ENCODE results near the gene UNCX. TPM values are rescaled to one million over a fixed set of nuclear protein-coding genes. Genes with fewer than 3 reads are reported as not detected.

The UNCX gene
- total and polyA plus RNA-seq, 2 of the 4 experiments (the other 2 are of a cell fraction), result not detected

DNA sequence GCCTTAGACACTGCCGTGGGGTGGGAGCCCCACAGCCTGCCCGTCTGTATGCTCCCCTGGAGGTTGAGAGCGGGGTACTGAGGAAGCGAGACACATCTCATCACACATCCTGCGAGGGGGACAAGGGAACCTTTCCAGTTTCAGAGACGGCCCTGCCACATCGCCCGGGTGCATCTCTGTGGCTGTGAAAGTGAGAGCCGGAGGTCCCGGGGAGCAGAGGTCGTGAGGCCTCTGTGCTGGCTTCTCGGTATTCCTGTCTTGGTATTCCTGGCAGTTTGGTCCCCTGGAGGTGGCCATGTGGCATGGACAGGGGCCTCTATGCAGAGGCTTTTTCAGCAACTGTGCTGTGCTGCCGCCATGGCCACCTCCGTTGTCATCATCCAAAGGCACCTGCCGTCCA, 30.8 kb upstream of the UNCX start:
- H3K9me3 ChIP-seq (ENCODE audit: control insufficient read depth, insufficient read depth, low read length), result no peaks in the 10 kb centered on the region
- H3K79me1 ChIP-seq (ENCODE audit: low read depth in 1 of 2, low read length in 2 of 2), result no peaks in the 10 kb centered on the region
- no peak for ATAC-seq (ENCODE audit: low read depth)
- H4K8ac ChIP-seq (ENCODE audit: low read depth in 2 of 2, low read length in 2 of 2), result no peak overlapping the region
- no peak for DNase-seq
- no peak overlapping the region for H3K4ac ChIP-seq (ENCODE audit: low read depth, low read length)
- no peak overlapping the region for H2BK120ac ChIP-seq (ENCODE audit: low read depth, low read length)
- H3K9ac ChIP-seq (ENCODE audit: low read depth, low read length), result no peak overlapping the region
- no peaks in the 10 kb centered on the region for H3K9me1 ChIP-seq (ENCODE audit: insufficient read depth, low read length)
- no peak overlapping the region for H3K56ac ChIP-seq (ENCODE audit: extremely low read depth, insufficient read depth, low read length)
- no peak overlapping the region for H3K27ac ChIP-seq (ENCODE audit: insufficient read depth, low read length)
- no peak overlapping the region for H3K18ac ChIP-seq (ENCODE audit: low read depth, low read length)
- no peak overlapping the region for H3K14ac ChIP-seq (replicated peaks; ENCODE audit: low read depth, low read length)
- no peak overlapping the region for H2AFZ ChIP-seq (replicated peaks; ENCODE audit: low read length, poor library complexity)
- H2BK20ac ChIP-seq (ENCODE audit: low read depth, low read length), result no peak overlapping the region
- no peak for TF ChIP-seq MXI1 (IDR thresholded peaks at IDR 0.05; ENCODE audit: borderline replicate concordance, low read depth, low read length)
- TF ChIP-seq, protein P1, sequence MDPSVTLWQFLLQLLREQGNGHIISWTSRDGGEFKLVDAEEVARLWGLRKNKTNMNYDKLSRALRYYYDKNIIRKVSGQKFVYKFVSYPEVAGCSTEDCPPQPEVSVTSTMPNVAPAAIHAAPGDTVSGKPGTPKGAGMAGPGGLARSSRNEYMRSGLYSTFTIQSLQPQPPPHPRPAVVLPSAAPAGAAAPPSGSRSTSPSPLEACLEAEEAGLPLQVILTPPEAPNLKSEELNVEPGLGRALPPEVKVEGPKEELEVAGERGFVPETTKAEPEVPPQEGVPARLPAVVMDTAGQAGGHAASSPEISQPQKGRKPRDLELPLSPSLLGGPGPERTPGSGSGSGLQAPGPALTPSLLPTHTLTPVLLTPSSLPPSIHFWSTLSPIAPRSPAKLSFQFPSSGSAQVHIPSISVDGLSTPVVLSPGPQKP (IDR thresholded peaks at IDR 0.05; ENCODE audit: borderline replicate concordance, low read depth, low read length), result no peak
- no peak for TF ChIP-seq NFE2L2 (IDR thresholded peaks at IDR 0.05; ENCODE audit: low read depth, low read length)
- TF ChIP-seq RFX5 (IDR thresholded peaks at IDR 0.05; ENCODE audit: low read depth, low read length), result no peak
- no peak for TF ChIP-seq SMC3 (IDR thresholded peaks at IDR 0.05; ENCODE audit: low read depth, low read length)
- TF ChIP-seq MAFK (IDR thresholded peaks at IDR 0.05; ENCODE audit: low read depth, low read length), result no peak
- TF ChIP-seq POLR2A (IDR thresholded peaks at IDR 0.05; ENCODE audit: low read depth, low read length), result no peak
- no peak for TF ChIP-seq RAD21 (IDR thresholded peaks at IDR 0.05; ENCODE audit: low read length)
- no peak for TF ChIP-seq RCOR1 (IDR thresholded peaks at IDR 0.05; ENCODE audit: insufficient replicate concordance, low read length)
- no peak for TF ChIP-seq CHD1 (IDR thresholded peaks at IDR 0.05; ENCODE audit: low read depth, low read length)
- no peak for TF ChIP-seq USF2 (IDR thresholded peaks at IDR 0.05; ENCODE audit: low read depth, low read length)
- no peak for TF ChIP-seq CTCF (conservative IDR thresholded peaks at IDR 0.05; ENCODE audit: low read depth, low read length)
- TF ChIP-seq BHLHE40 (IDR thresholded peaks at IDR 0.05; ENCODE audit: low read depth, low read length), result no peak
- no peak for TF ChIP-seq CEBPB (IDR thresholded peaks at IDR 0.05; ENCODE audit: low read depth, low read length)
- no peak for TF ChIP-seq FOS (IDR thresholded peaks at IDR 0.05; ENCODE audit: low read depth, low read length)
- no peak for TF ChIP-seq MAZ (IDR thresholded peaks at IDR 0.05; ENCODE audit: borderline replicate concordance, low read depth, low read length)
- peaks cover 3% of the 10 kb centered on the region; the same call in 1 of the 2 replicates for H4K20me1 ChIP-seq (ENCODE audit: insufficient read depth, low read length)
- H2BK15ac ChIP-seq (ENCODE audit: low read depth, low read length), result no peak overlapping the region
- H3K23ac ChIP-seq (ENCODE audit: low read depth, low read length), result no peak overlapping the region
- in situ Hi-C loops (cut with MboI; ENCODE audit: low sequenced_read_pairs), result no loop called here
- 54% methylated on average over 8 of the region's 15 CpGs; no CpG with 5 or more reads in 1 of the 2 experiments for WGBS, 2 experiments (ENCODE audit: extremely low coverage in 2 of 2, insufficient read length in 1 of 2)
- ChIA-PET CTCF (no interaction called here), POLR2A (ENCODE audit: unreplicated experiment) (no interaction called here)
- H2AK9ac ChIP-seq (replicated peaks; ENCODE audit: low read depth, low read length, poor library complexity), result no peak overlapping the region
- H4K5ac ChIP-seq (ENCODE audit: low read depth, low read length), result no peak overlapping the region
- H3K27me3 ChIP-seq (ENCODE audit: control insufficient read depth, insufficient read depth, low read length), result peaks cover 44% of the 10 kb centered on the region
- H3K4me1 ChIP-seq (ENCODE audit: control insufficient read depth, insufficient read depth, low read length), result peaks cover 5% of the 10 kb centered on the region
- H3K36me3 ChIP-seq (ENCODE audit: control insufficient read depth, insufficient read depth, low read length), result no peaks in the 10 kb centered on the region
- H2BK5ac ChIP-seq (ENCODE audit: low read depth, low read length, poor library complexity, severe bottlenecking), result no peak overlapping the region
- intact Hi-C loops (cut with micrococcal nuclease), result no loop called here
- no peak overlapping the region for H4K91ac ChIP-seq (ENCODE audit: insufficient read depth, low read depth, low read length)
- H3K4me3 ChIP-seq (ENCODE audit: insufficient read depth, low read depth, low read length), result no peak overlapping the region
- no peak overlapping the region for H3K4me2 ChIP-seq (ENCODE audit: low read depth, low read length)
- no peak overlapping the region for H2AK5ac ChIP-seq (ENCODE audit: low read depth, low read length)
- no TSS peak for BruUV-seq (replicated peaks)
- dilution Hi-C loops (cut with HindIII; ENCODE audit: low sequenced_read_pairs, unreplicated experiment), result no loop called here

All from IMR-90 (cell line).